OCI-LY3 (cell line): Measurements from ENCODE around the gene HBA1.
"Not testable (repeated sequence)": the region's sequence is repeated elsewhere in the genome, so short reads cannot be mapped to it uniquely, and the experiment has no call there.

Experiments used
- H2AFZ ChIP-seq: fragments of 200-600, 300-600 bp; shearing (Covaris generic); 2 replicates; pipeline ENCODE4 v1.6.0; 2014; ENCODE audit warnings: antibody characterized with exemption, low read depth, low read length
- H3K27ac ChIP-seq: fragments of 200-600, 300-600 bp; sonication (generic); 2 replicates; pipeline ENCODE4 v1.5.1; 2014; ENCODE audit warnings: mild to moderate bottlenecking, low read length, moderate library complexity, mixed read lengths
- H3K27me3 ChIP-seq: fragments of 200-600, 300-600 bp; sonication (generic); 2 replicates; pipeline ENCODE4 v1.6.1; 2014; ENCODE audit warnings: low read depth, low read length, mixed read lengths
- H3K36me3 ChIP-seq: fragments of 200-600, 300-600 bp; sonication (generic); replicated peaks from 2 replicates; pipeline ENCODE3; 2014; ENCODE audit warnings: low read depth, low read length, mixed read lengths
- H3K4me1 ChIP-seq: fragments of 300-600, 200-600 bp; sonication (generic); 2 replicates; pipeline ENCODE4 v1.6.1; 2014; ENCODE audit warnings: low read length, mixed read lengths
- H3K4me2 ChIP-seq: fragments of 200-600, 300-600 bp; sonication (generic); 2 replicates; pipeline ENCODE4 v1.6.1; 2014; ENCODE audit warnings: low read length, mixed read lengths
- H3K4me3 ChIP-seq: fragments of 300-600, 200-600 bp; sonication (generic); 2 replicates; pipeline ENCODE4 v1.5.1; 2014; ENCODE audit warnings: antibody characterized with exemption, mild to moderate bottlenecking, low read length, moderate library complexity
- H3K79me2 ChIP-seq: fragments of 300-600, 200-600 bp; shearing (Covaris generic); 2 replicates; pipeline ENCODE4 v1.6.1; 2014; ENCODE audit warnings: mild to moderate bottlenecking, low read length, mixed read lengths
- H3K9ac ChIP-seq: fragments of 300-600, 200-600 bp; shearing (Covaris generic); 2 replicates; pipeline ENCODE4 v1.6.0; 2014; ENCODE audit warnings: mild to moderate bottlenecking, low read length, moderate library complexity
- H3K9me3 ChIP-seq: fragments of 200-600, 300-600 bp; shearing (Covaris generic); 2 replicates; pipeline ENCODE4 v1.6.1; 2014; ENCODE audit warnings: low read length, mixed read lengths; ENCODE audit not compliant: insufficient read depth
- H4K20me1 ChIP-seq: fragments of 200-600, 300-600 bp; sonication (generic); 2 replicates; pipeline ENCODE4 v1.6.1; 2016; ENCODE audit warnings: low read length, mixed read lengths; ENCODE audit not compliant: insufficient read depth
- CTCF ChIP-seq: fragments of 200-600, 300-600 bp; sonication (generic); IDR thresholded peaks from 2 replicates; pipeline ENCODE4 v1.5.1; 2014; ENCODE audit warnings: antibody characterized with exemption, low read length, low read depth
- EZH2phosphoT487 ChIP-seq: fragments of 200-600 bp; shearing (Covaris generic); IDR thresholded peaks from 2 replicates; pipeline ENCODE4 v1.6.1; 2018; ENCODE audit warnings: antibody characterized with exemption, mixed run types, low read depth

HBA1 gene

DNA sequence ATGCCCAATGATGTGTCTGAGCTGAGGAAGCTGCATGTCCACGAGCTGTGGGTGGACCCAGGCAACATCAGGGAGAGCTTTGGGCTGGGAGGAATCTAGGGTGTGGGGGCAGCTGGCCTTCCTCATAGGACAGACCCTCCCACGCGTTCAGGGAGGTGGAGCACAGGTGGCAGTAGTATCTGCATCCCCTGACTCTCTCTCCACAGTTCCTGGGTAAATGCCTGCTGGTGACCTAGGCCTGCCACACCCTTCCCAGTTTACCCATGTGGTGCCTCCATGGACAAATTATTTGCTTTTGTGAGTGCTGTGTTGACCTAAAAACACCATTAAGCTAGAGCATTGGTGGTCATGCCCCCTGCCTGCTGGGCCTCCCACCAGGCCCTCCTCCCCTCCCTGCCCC, 7.5 kb upstream of the HBA1 start:
- Histone ChIP-seq H3K4me1 (no peaks in the 10 kb centered on the region), H3K27ac (no peak overlapping the region), H3K9me3 (no peaks in the 10 kb centered on the region), H3K4me2 (no peak overlapping the region), H3K36me3 (no peaks in the 10 kb centered on the region), H3K27me3 (no peaks in the 10 kb centered on the region), H3K9ac (no peak overlapping the region), H3K4me3 (no peak overlapping the region), H4K20me1 (no peaks in the 10 kb centered on the region), H2AFZ (no peak overlapping the region), H3K79me2 (no peaks in the 10 kb centered on the region)
- TF ChIP-seq EZH2phosphoT487 = no peak
- no peak for TF ChIP-seq CTCF

DNA sequence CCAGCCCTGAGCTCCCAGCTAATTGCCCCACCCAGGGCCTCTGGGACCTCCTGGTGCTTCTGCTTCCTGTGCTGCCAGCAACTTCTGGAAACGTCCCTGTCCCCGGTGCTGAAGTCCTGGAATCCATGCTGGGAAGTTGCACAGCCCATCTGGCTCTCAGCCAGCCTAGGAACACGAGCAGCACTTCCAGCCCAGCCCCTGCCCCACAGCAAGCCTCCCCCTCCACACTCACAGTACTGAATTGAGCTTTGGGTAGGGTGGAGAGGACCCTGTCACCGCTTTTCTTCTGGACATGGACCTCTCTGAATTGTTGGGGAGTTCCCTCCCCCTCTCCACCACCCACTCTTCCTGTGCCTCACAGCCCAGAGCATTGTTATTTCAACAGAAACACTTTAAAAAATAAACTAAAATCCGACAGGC, 6.4 kb upstream of the HBA1 start:
- H3K27me3 ChIP-seq, H4K20me1 ChIP-seq, H3K79me2 ChIP-seq, H3K4me1 ChIP-seq, H3K9ac ChIP-seq, H2AFZ ChIP-seq, H3K4me2 ChIP-seq, H3K4me3 ChIP-seq, H3K27ac ChIP-seq, H3K36me3 ChIP-seq, H3K9me3 ChIP-seq: not testable (repeated sequence)

DNA sequence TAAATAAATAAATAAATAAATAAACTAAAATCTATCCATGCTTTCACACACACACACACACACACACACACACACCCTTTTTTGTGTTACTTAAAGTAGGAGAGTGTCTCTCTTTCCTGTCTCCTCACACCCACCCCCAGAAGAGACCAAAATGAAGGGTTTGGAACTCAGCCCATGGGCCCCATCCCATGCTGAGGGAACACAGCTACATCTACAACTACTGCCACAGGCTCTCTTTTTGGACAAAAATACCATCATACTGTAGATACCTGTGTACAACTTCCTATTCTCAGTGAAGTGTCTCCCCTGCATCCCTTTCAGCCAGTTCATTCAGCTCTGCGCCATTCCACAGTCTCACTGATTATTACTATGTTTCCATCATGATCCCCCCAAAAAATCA, 5.7 kb upstream of the HBA1 start:
- no peak overlapping the region for H3K27ac ChIP-seq
- no peak overlapping the region for H3K9ac ChIP-seq
- H3K79me2 ChIP-seq = no peaks in the 10 kb centered on the region
- H2AFZ ChIP-seq = no peak overlapping the region
- TF ChIP-seq CTCF (no peak), EZH2phosphoT487 (no peak)
- no peaks in the 10 kb centered on the region for H4K20me1 ChIP-seq
- no peaks in the 10 kb centered on the region for H3K27me3 ChIP-seq
- H3K4me1 ChIP-seq = no peaks in the 10 kb centered on the region
- H3K4me3 ChIP-seq = no peak overlapping the region
- no peaks in the 10 kb centered on the region for H3K9me3 ChIP-seq
- H3K36me3 ChIP-seq = no peaks in the 10 kb centered on the region
- H3K4me2 ChIP-seq = no peak overlapping the region

DNA sequence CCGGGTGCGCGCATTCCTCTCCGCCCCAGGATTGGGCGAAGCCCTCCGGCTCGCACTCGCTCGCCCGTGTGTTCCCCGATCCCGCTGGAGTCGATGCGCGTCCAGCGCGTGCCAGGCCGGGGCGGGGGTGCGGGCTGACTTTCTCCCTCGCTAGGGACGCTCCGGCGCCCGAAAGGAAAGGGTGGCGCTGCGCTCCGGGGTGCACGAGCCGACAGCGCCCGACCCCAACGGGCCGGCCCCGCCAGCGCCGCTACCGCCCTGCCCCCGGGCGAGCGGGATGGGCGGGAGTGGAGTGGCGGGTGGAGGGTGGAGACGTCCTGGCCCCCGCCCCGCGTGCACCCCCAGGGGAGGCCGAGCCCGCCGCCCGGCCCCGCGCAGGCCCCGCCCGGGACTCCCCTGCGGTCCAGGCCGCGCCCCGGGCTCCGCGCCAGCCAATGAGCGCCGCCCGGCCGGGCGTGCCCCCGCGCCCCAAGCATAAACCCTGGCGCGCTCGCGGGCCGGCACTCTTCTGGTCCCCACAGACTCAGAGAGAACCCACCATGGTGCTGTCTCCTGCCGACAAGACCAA, 4.0 kb upstream of the HBA1 start, which contains the start of gene HBA2:
Gene HBA2 (plus strand): TSS at position 503 of the 568 bp plus-strand sequence. CDS start 37 bp downstream, at position 540.
- not testable (repeated sequence) for H3K27ac ChIP-seq, H2AFZ ChIP-seq, H4K20me1 ChIP-seq, H3K36me3 ChIP-seq, H3K4me3 ChIP-seq, H3K4me1 ChIP-seq, H3K79me2 ChIP-seq, H3K9me3 ChIP-seq, H3K27me3 ChIP-seq, H3K9ac ChIP-seq, H3K4me2 ChIP-seq

DNA sequence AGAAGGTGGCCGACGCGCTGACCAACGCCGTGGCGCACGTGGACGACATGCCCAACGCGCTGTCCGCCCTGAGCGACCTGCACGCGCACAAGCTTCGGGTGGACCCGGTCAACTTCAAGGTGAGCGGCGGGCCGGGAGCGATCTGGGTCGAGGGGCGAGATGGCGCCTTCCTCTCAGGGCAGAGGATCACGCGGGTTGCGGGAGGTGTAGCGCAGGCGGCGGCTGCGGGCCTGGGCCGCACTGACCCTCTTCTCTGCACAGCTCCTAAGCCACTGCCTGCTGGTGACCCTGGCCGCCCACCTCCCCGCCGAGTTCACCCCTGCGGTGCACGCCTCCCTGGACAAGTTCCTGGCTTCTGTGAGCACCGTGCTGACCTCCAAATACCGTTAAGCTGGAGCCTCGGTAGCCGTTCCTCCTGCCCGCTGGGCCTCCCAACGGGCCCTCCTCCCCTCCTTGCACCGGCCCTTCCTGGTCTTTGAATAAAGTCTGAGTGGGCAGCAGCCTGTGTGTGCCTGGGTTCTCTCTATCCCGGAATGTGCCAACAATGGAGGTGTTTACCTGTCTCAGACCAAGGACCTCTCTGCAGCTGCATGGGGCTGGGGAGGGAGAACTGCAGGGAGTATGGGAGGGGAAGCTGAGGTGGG, 3.1 kb upstream of the HBA1 start:
- H3K4me3 ChIP-seq, H3K36me3 ChIP-seq, H3K79me2 ChIP-seq, H3K9ac ChIP-seq, H4K20me1 ChIP-seq, H3K27ac ChIP-seq, H3K4me2 ChIP-seq, H3K27me3 ChIP-seq, H3K4me1 ChIP-seq, H2AFZ ChIP-seq, H3K9me3 ChIP-seq: not testable (repeated sequence)

DNA sequence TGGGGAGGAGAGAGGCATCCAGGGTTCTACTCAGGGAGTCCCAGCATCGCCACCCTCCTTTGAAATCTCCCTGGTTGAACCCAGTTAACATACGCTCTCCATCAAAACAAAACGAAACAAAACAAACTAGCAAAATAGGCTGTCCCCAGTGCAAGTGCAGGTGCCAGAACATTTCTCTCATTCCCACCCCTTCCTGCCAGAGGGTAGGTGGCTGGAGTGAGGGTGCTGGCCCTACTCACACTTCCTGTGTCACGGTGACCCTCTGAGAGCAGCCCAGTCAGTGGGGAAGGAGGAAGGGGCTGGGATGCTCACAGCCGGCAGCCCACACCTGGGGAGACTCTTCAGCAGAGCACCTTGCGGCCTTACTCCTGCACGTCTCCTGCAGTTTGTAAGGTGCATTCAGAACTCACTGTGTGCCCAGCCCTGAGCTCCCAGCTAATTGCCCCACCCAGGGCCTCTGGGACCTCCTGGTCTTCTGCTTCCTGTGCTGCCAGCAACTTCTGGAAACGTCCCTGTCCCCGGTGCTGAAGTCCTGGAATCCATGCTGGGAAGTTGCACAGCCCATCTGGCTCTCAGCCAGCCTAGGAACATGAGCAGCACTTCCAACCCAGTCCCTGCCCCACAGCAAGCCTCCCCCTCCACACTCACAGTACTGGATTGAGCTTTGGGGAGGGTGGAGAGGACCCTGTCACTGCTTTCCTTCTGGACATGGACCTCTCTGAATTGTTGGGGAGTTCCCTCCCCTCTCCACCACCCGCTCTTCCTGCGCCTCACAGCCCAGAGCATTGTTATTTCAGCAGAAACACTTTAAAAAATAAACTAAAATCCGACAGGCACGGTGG, 2.3 kb upstream of the HBA1 start:
- H3K9me3 ChIP-seq, H2AFZ ChIP-seq, H3K9ac ChIP-seq, H3K27ac ChIP-seq, H3K27me3 ChIP-seq, H3K36me3 ChIP-seq, H4K20me1 ChIP-seq, H3K4me1 ChIP-seq, H3K79me2 ChIP-seq, H3K4me3 ChIP-seq, H3K4me2 ChIP-seq: not testable (repeated sequence)
